Measurements from ENCODE around the gene AARS2. TPM values are rescaled to one million over a fixed set of nuclear protein-coding genes. Genes with fewer than 3 reads are reported as not detected.
"Not testable (repeated sequence)": the region's sequence is repeated elsewhere in the genome, so short reads cannot be mapped to it uniquely, and the experiment has no call there.

The AARS2 gene
- total RNA-seq, 1 donor from 2014 or later, result 10.4 TPM

DNA sequence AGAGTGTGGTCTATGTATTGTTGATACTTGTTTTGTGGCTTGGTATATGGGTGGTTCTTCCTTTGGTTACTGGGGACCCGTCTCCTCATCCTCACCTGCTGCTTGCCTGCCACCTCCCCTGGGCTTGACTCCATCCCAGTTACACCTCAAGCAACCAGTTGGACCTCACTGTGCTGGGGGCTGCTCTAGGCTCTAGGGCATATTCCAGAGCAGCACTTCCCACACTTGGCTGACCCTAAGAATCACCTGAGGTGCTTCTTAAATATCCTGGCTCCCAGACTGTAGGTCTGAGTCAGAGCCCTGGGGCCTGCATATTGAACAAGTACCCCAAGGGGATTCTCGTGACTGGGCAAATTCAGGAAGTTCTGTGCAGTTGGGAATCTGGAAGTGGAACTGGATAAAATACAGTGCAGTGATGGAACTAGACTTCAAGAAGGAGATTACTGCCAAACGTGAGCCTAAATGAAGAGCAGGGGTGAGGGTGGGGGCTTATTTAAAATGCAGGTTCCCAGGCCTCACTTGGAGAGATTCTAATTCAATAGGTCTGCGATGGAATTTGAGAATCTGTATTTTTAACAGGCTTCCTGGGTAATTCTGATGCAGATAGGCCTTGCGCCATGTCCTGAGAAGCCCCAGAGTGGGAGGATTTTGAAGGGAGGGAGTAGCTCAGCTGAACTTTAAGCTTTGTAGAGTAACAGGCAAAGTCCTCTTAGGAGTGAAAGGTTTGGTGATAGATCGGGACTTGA is 36.9 kb upstream of the AARS2 start:
- H3K4me3 ChIP-seq (ENCODE audit: low read depth, low read length), result no peak overlapping the region
- TF ChIP-seq CTCF (conservative IDR thresholded peaks at IDR 0.05; ENCODE audit: low read depth, low read length), result no peak
- no peak for DNase-seq (ENCODE audit: low read depth)

DNA sequence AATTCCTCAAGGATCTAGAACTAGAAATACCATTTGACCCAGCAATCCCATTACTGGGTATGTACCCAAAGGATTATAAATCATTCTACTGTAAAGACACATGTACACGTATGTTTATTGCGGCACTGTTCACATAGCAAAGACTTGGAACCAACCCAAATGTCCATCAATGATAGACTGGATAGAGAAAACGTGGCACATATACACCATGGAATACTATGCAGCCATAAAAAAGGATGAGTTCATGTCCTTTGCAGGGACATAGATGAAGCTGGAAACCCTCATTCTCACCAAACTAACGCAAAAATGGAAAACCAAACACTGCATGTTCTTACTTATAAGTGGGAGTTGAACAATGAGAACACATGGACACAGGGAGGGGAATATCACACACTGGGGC is 33.7 kb upstream of the AARS2 start:
- DNase-seq (ENCODE audit: low read depth); H3K4me3 ChIP-seq (ENCODE audit: low read depth, low read length): not testable (repeated sequence)

- no peak for DNase-seq (ENCODE audit: low read depth)
- no peak for TF ChIP-seq CTCF (conservative IDR thresholded peaks at IDR 0.05; ENCODE audit: low read depth, low read length)
- no peak within 1 kb of the TSS for H3K4me3 ChIP-seq (ENCODE audit: low read depth, low read length)
Measured at GRCh38 chr6:44342489-44342888, 29.3 kb upstream of the AARS2 start, which contains the start of gene SPATS1. Gene SPATS1 (plus strand): TSS chr6:44342650. CDS start chr6:44343096, 446 bp downstream.

- TF ChIP-seq CTCF (conservative IDR thresholded peaks at IDR 0.05; ENCODE audit: low read depth, low read length), result no peak
- no peak for DNase-seq (ENCODE audit: low read depth)
- H3K4me3 ChIP-seq (ENCODE audit: low read depth, low read length), result no peak overlapping the region
Measured at GRCh38 chr6:44342052-44342451, 28.9 kb upstream of the AARS2 start.

- no peak for DNase-seq (ENCODE audit: low read depth)
- no peak overlapping the region for H3K4me3 ChIP-seq (ENCODE audit: low read depth, low read length)
- no peak for TF ChIP-seq CTCF (conservative IDR thresholded peaks at IDR 0.05; ENCODE audit: low read depth, low read length)
Measured at GRCh38 chr6:44341095-44341890, 28.1 kb upstream of the AARS2 start.

- H3K4me3 ChIP-seq (ENCODE audit: low read depth, low read length), result no peak overlapping the region
- no peak for TF ChIP-seq CTCF (conservative IDR thresholded peaks at IDR 0.05; ENCODE audit: low read depth, low read length)
- DNase-seq (ENCODE audit: low read depth), result peak; percentile 87
Measured at GRCh38 chr6:44339763-44340625, 26.8 kb upstream of the AARS2 start.

GRCh38 chr6:44339301-44339700 is 26.2 kb upstream of the AARS2 start:
- no peak overlapping the region for H3K4me3 ChIP-seq (ENCODE audit: low read depth, low read length)
- no peak for DNase-seq (ENCODE audit: low read depth)
- TF ChIP-seq CTCF (conservative IDR thresholded peaks at IDR 0.05; ENCODE audit: low read depth, low read length), result no peak
